ENCODE measurements around the gene TNFAIP8.
A peak's percentile ranks its signal among the peaks of the same experiment; 100 is the strongest.

Gene TNFAIP8

DNA sequence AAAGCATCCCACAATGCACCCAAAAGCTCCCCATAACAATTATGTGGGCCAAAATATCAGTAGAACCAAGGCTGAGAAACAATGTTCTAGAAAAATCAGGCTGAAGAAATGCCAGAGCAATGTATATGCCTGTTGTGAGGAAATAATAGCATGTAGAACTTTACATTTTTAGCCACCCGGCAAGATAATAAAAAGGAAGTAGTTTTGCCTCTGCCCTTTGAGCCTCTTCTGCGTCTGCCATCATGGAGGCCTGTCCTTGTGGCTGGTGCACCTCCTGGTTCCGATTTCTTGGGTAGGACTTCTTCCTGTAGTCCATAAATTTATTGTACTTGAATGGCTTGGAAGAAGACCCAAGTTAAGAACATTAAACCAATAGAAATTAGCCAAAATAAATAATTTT lies 38.9 kb upstream of the TNFAIP8 start:
- no peak for TF ChIP-seq CTCF (IDR thresholded peaks at IDR 0.05; ENCODE audit: poor library complexity, severe bottlenecking)
- Histone ChIP-seq H3K9me3 (ENCODE audit: severe bottlenecking) (no peaks in the 10 kb centered on the region), H3K36me3 (ENCODE audit: low read depth) (peaks cover 4% of the 10 kb centered on the region; the same call in 1 of the 2 replicates), H3K4me1 (ENCODE audit: insufficient read depth, poor library complexity, severe bottlenecking) (peaks cover 18% of the 10 kb centered on the region), H3K27me3 (ENCODE audit: insufficient read depth, poor library complexity, severe bottlenecking) (no peaks in the 10 kb centered on the region), H3K4me3 (ENCODE audit: severe bottlenecking) (no peak overlapping the region), H3K27ac (ENCODE audit: poor library complexity, severe bottlenecking) (no peak overlapping the region)
- DNase-seq (ENCODE audit: low spot score) (no peak), ATAC-seq (ENCODE audit: low read depth) (no peak)

- no peak for TF ChIP-seq CTCF (IDR thresholded peaks at IDR 0.05; ENCODE audit: poor library complexity, severe bottlenecking)
- Histone ChIP-seq H3K27me3 (ENCODE audit: insufficient read depth, poor library complexity, severe bottlenecking) (no peaks in the 10 kb centered on the region), H3K4me3 (ENCODE audit: severe bottlenecking) (no peak overlapping the region), H3K4me1 (ENCODE audit: insufficient read depth, poor library complexity, severe bottlenecking) (peaks cover 33% of the 10 kb centered on the region), H3K27ac (ENCODE audit: poor library complexity, severe bottlenecking) (peak overlapping the region; percentile 2), H3K9me3 (ENCODE audit: severe bottlenecking) (no peaks in the 10 kb centered on the region), H3K36me3 (ENCODE audit: low read depth) (peaks cover 4% of the 10 kb centered on the region; the same call in 1 of the 2 replicates)
- ATAC-seq (ENCODE audit: low read depth) (0 out of 3 replicates have a peak, but pooled peaks have one; percentile 28), DNase-seq (ENCODE audit: low spot score) (no peak)
These were observed 37.4 kb upstream of the TNFAIP8 start for GRCh38 chr5:119318256-119318894.

GRCh38 chr5:119319401-119319800 lies 36.4 kb upstream of the TNFAIP8 start:
- no peak for ATAC-seq (ENCODE audit: low read depth)
- no peak overlapping the region for H3K4me3 ChIP-seq (ENCODE audit: severe bottlenecking)
- no peaks in the 10 kb centered on the region for H3K9me3 ChIP-seq (ENCODE audit: severe bottlenecking)
- H3K27ac ChIP-seq (ENCODE audit: poor library complexity, severe bottlenecking): peak overlapping the region; percentile 2
- DNase-seq (ENCODE audit: low spot score): no peak
- H3K27me3 ChIP-seq (ENCODE audit: insufficient read depth, poor library complexity, severe bottlenecking): no peaks in the 10 kb centered on the region
- no peak for TF ChIP-seq CTCF (IDR thresholded peaks at IDR 0.05; ENCODE audit: poor library complexity, severe bottlenecking)
- peaks cover 4% of the 10 kb centered on the region; the same call in 1 of the 2 replicates for H3K36me3 ChIP-seq (ENCODE audit: low read depth)
- H3K4me1 ChIP-seq (ENCODE audit: insufficient read depth, poor library complexity, severe bottlenecking): peaks cover 39% of the 10 kb centered on the region

DNA sequence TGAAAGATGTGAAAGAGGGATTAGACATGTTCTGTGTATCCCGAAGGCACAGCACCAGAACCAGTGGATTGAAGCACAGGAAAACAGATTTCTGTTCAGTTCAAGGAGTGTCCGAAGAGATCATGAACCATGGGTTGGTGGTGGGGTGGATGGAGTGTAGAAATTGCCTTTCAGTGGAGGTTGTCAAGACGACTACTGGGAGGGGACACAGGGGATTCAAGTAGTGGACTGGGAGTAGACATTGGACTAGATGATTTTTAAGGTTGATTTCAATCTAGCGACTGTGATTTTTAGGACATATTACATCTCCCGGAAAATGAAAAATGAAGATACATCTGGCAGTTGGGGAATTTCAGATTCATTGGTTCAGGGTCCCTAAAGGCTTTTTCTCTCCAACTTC lies 35.9 kb upstream of the TNFAIP8 start:
- H3K27me3 ChIP-seq (ENCODE audit: insufficient read depth, poor library complexity, severe bottlenecking): no peaks in the 10 kb centered on the region
- peaks cover 4% of the 10 kb centered on the region; the same call in 1 of the 2 replicates for H3K36me3 ChIP-seq (ENCODE audit: low read depth)
- ATAC-seq (ENCODE audit: low read depth) (no peak), DNase-seq (ENCODE audit: low spot score) (no peak)
- no peaks in the 10 kb centered on the region for H3K9me3 ChIP-seq (ENCODE audit: severe bottlenecking)
- H3K4me3 ChIP-seq (ENCODE audit: severe bottlenecking): no peak overlapping the region
- peaks cover 44% of the 10 kb centered on the region for H3K4me1 ChIP-seq (ENCODE audit: insufficient read depth, poor library complexity, severe bottlenecking)
- no peak overlapping the region for H3K27ac ChIP-seq (ENCODE audit: poor library complexity, severe bottlenecking)
- no peak for TF ChIP-seq CTCF (IDR thresholded peaks at IDR 0.05; ENCODE audit: poor library complexity, severe bottlenecking)
